Suprapubic skin (tissue), 4 donors: ENCODE data around the gene TEX26. TPM values are rescaled to one million over a fixed set of nuclear protein-coding genes. Genes with fewer than 3 reads are reported as not detected.

Source experiments
- DNase-seq, 2 donors: peaks; one replicate each; pipeline ENCODE4 v3.0.0-alpha.2; 2019; ENCODE audit warnings: low spot score in 2 of 2
- H3K27ac ChIP-seq: fragments of 200-600 bp; sonication (generic); one replicate; pipeline ENCODE4 v1.5.1; 2019
- H3K27me3 ChIP-seq: fragments of 200-600 bp; sonication (generic); one replicate; pipeline ENCODE4 v1.5.1; 2019
- H3K36me3 ChIP-seq: fragments of 200-600 bp; sonication (generic); one replicate; pipeline ENCODE4 v1.5.1; 2019
- H3K4me1 ChIP-seq: fragments of 200-600 bp; sonication (generic); one replicate; pipeline ENCODE4 v1.5.1; 2019
- H3K4me3 ChIP-seq: fragments of 200-600 bp; sonication (generic); one replicate; pipeline ENCODE4 v1.5.1; 2019; ENCODE audit warnings: mild to moderate bottlenecking
- H3K9me3 ChIP-seq: fragments of 200-600 bp; sonication (generic); one replicate; pipeline ENCODE4 v1.5.1; 2019
- CTCF ChIP-seq, 2 donors: fragments of 200-600 bp in 1 of 2; fragments of 450-650 bp in 1 of 2; sonication (generic) in 1 of 2; IDR thresholded peaks; one replicate each; pipeline ENCODE4 v1.5.1; 2016 to 2019; ENCODE audit warnings: antibody characterized with exemption in 2 of 2, mild to moderate bottlenecking in 1 of 2, moderate library complexity in 1 of 2
- EP300 ChIP-seq: sonication (generic); formaldehyde crosslinking; IDR thresholded peaks from one replicate; pipeline ENCODE4 v1.6.1; 2017; ENCODE audit warnings: antibody characterized with exemption
- POLR2A ChIP-seq, 2 donors: fragments of 450-650 bp; IDR thresholded peaks; one replicate each; pipeline ENCODE4 v1.6.1; 2017; ENCODE audit warnings: antibody characterized with exemption in 2 of 2, mild to moderate bottlenecking in 2 of 2, moderate library complexity in 2 of 2
- POLR2AphosphoS5 ChIP-seq, 3 donors: sonication (generic); formaldehyde crosslinking; IDR thresholded peaks; one replicate each; pipeline ENCODE4 v1.6.1; 2017; ENCODE audit warnings: antibody characterized with exemption in 3 of 3
- WGBS: methylation state at CpG from one replicate; pipeline ENCODE4 v1.1.5; 2018; 5-methylcytosine and 5-hydroxymethylcytosine counted together
- total RNA-seq, 4 donors: library from RNA; depleted of rRNA; stranded (reverse); fragments of >200 nt; gene quantifications; one replicate each; pipeline ENCODE4 v1.1.0, GENCODE V29; 2016

TEX26 gene
- total RNA-seq, 4 donors from 2014 or later, result not detected

GRCh38 chr13:30927595-30927994, 4.9 kb upstream of the TEX26 start:
- WGBS, result 85% methylated on average over 1 of the region's 1 CpG
- H3K9me3 ChIP-seq, result no peaks in the 10 kb centered on the region
- peaks cover 8% of the 10 kb centered on the region for H3K4me1 ChIP-seq
- no peak overlapping the region for H3K4me3 ChIP-seq
- H3K36me3 ChIP-seq, result peaks cover 3% of the 10 kb centered on the region
- H3K27ac ChIP-seq, result no peak overlapping the region
- H3K27me3 ChIP-seq, result peaks cover 3% of the 10 kb centered on the region
- TF ChIP-seq CTCF (IDR thresholded peaks at IDR 0.05) (no peak), EP300 (no peak), POLR2A (IDR thresholded peaks at IDR 0.05) (no peak), POLR2AphosphoS5 (IDR thresholded peaks at IDR 0.05) (no peak)
- no peak for DNase-seq

GRCh38 chr13:30928978-30929377, 3.5 kb upstream of the TEX26 start:
- no peak for DNase-seq
- Histone ChIP-seq H3K9me3 (no peaks in the 10 kb centered on the region), H3K27me3 (peaks cover 5% of the 10 kb centered on the region), H3K4me1 (peaks cover 7% of the 10 kb centered on the region), H3K36me3 (peaks cover 3% of the 10 kb centered on the region), H3K4me3 (no peak overlapping the region), H3K27ac (no peak overlapping the region)
- TF ChIP-seq CTCF (IDR thresholded peaks at IDR 0.05) (no peak), EP300 (no peak), POLR2A (IDR thresholded peaks at IDR 0.05) (no peak), POLR2AphosphoS5 (IDR thresholded peaks at IDR 0.05) (no peak)
- WGBS, result 59% methylated on average over 5 of the region's 5 CpGs

- TF ChIP-seq POLR2AphosphoS5 (IDR thresholded peaks at IDR 0.05) (no peak), EP300 (no peak), POLR2A (IDR thresholded peaks at IDR 0.05) (no peak), CTCF (IDR thresholded peaks at IDR 0.05) (no peak)
- no peak overlapping the region for H3K27ac ChIP-seq
- no peak for DNase-seq
- peaks cover 7% of the 10 kb centered on the region for H3K4me1 ChIP-seq
- WGBS, result 85% methylated on average over 3 of the region's 3 CpGs
- peaks cover 10% of the 10 kb centered on the region for H3K27me3 ChIP-seq
- no peaks in the 10 kb centered on the region for H3K9me3 ChIP-seq
- no peaks in the 10 kb centered on the region for H3K36me3 ChIP-seq
- H3K4me3 ChIP-seq, result no peak overlapping the region
These were observed 856 bp downstream of the TEX26 start for GRCh38 chr13:30933354-30933670.

GRCh38 chr13:30934381-30934780, 1.9 kb downstream of the TEX26 start:
- Histone ChIP-seq H3K4me3 (no peak overlapping the region), H3K27ac (no peak overlapping the region), H3K27me3 (peaks cover 10% of the 10 kb centered on the region), H3K4me1 (peaks cover 7% of the 10 kb centered on the region), H3K9me3 (no peaks in the 10 kb centered on the region), H3K36me3 (no peaks in the 10 kb centered on the region)
- no peak for DNase-seq
- no peak for TF ChIP-seq CTCF (IDR thresholded peaks at IDR 0.05)
- no peak for TF ChIP-seq POLR2AphosphoS5 (IDR thresholded peaks at IDR 0.05)
- TF ChIP-seq EP300, result no peak
- WGBS, result 78% methylated on average over 3 of the region's 6 CpGs

GRCh38 chr13:30934803-30935202, 2.3 kb downstream of the TEX26 start:
- no peak for TF ChIP-seq EP300
- no peak for TF ChIP-seq POLR2A (IDR thresholded peaks at IDR 0.05)
- TF ChIP-seq CTCF (IDR thresholded peaks at IDR 0.05), result no peak
- no peak for TF ChIP-seq POLR2AphosphoS5 (IDR thresholded peaks at IDR 0.05)
- Histone ChIP-seq H3K27me3 (peaks cover 10% of the 10 kb centered on the region), H3K27ac (no peak overlapping the region), H3K4me3 (no peak overlapping the region), H3K9me3 (no peaks in the 10 kb centered on the region), H3K4me1 (peaks cover 7% of the 10 kb centered on the region), H3K36me3 (no peaks in the 10 kb centered on the region)
- DNase-seq, result no peak
- no CpG with 5 or more reads among the region's 3 CpGs for WGBS
